GM18505 (cell line): Measurements from ENCODE around the gene STRBP.
"Not testable (repeated sequence)": the region's sequence is repeated elsewhere in the genome, so short reads cannot be mapped to it uniquely, and the experiment has no call there.

Experiments used
- ATAC-seq: cut with Tn5 transposase; IDR thresholded peaks from one replicate; pipeline ENCODE4 v1.9.1; 2021; ENCODE audit not compliant: unreplicated experiment
- POLR2A ChIP-seq: IDR thresholded peaks from 4 replicates; pipeline ENCODE4 v1.6.1; 2011; ENCODE audit warnings: borderline replicate concordance; ENCODE audit not compliant: insufficient read depth, insufficient read length; ENCODE audit errors: extremely low read depth

STRBP gene

DNA sequence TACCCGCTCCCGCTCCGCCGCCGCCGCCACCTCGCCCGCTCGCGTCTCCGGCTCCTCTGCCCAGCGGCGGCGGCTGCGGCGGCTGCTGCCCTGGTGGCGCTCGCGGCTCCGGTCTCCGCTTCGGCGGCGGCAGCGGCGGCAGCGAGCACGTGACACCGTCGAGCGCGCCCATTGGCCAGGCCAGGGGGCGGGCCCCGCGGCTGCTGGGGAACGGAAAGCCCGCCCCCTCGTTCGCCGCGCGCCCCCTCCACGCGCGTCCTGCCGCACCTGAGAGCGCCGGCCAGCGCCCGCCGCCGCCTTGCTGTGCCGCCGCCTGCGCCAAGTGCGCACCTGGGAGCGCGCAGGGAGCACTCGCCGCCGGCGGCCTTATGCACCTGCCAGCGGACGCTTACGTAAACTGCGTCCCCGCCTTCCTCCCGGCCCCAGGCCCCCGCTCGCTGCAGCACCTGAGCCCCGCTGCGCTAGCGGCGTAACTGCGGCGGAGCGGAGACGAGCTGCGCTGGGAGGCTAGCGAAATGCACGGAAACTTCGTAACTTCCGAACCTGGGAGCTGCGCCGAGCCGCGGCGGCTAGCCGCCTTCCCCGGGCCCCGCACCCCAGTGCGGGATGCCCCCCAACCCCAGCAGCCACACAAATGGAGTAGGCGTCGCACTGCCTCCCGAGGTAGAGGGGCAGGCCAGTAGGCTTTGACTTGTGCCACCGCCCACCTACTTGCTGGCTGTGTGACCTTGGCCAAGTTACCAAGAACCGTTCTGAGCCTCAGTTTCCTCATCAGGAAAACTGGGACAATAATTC is at the start of gene STRBP:
STRBP (minus strand) TSS at position 122 of the 795 bp plus-strand sequence. CDS start 84,452 bp downstream, outside the sequence.
- peak; percentile 72 for TF ChIP-seq POLR2A
- ATAC-seq: peak; percentile 84

DNA sequence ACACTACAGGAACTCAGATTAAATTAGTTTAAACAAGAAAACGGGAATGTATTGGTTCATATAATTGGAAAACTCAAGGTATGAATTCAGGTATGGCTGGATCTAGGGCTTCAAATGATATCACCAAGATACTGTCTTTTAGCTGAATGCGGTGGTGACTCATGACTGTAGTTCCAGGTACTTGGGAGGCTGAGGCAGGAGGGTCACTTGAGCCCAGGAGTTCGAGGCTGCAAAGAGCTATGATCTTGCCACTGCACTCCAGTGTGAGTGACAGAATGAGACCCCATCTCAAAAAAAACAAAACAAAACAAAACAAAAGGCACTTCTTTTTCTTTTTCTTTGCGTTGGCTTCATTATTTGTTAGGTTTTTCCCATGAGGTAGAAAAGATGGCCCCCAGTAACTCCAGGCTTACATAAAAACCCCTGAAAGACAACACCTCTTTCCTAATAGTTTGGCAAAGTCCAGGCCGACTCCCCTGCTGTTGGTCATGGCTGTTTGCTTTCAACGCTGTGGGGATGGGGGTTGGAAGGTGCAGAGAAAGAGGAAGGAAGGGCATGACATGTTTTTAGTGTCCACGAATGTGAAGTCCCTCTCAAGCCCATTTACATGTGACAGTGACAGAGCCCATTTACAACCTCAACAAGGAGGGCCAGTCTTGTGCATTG is 47.8 kb upstream of the STRBP start:
- no peak for ATAC-seq
- TF ChIP-seq POLR2A: no peak

DNA sequence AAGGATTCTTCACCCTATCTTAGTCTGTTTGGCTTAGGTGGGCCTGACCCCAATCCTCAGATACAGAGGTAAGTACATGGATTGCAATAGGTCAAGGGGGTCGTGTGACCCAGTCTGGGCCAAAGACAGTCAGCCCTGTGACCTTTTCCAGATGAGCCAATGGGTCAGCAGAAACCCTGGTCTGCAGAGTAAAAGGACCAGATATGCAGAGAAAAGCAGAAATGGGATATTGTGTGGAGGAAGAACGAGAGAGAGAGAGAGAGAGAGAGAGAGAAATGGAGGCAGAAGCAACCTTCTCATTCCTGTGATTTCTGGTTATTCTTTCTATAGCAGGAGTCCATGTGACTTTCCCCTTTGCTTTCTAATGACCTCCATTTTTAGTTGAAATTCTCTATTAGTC is 47.2 kb upstream of the STRBP start:
- no peak for TF ChIP-seq POLR2A
- ATAC-seq: no peak

DNA sequence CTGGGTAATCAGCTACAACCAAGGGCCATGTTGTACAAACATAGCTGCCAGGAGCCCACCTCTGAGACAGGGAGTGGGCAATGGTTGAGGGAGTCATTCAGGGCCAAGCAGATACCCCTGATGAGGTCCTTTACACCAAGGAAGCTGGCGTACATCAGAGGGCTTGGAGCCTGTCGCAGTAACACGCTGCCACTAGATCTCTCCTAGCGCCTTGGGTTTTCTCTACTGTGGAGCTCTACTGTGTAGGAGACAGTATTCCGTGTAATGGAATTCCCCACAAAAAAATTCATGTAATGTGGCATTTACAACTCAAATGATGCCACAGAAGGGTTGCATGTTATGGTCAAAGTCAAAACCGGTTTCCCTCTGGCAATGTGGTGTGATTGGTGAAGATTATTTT is 46.2 kb upstream of the STRBP start:
- TF ChIP-seq POLR2A: no peak
- no peak for ATAC-seq

DNA sequence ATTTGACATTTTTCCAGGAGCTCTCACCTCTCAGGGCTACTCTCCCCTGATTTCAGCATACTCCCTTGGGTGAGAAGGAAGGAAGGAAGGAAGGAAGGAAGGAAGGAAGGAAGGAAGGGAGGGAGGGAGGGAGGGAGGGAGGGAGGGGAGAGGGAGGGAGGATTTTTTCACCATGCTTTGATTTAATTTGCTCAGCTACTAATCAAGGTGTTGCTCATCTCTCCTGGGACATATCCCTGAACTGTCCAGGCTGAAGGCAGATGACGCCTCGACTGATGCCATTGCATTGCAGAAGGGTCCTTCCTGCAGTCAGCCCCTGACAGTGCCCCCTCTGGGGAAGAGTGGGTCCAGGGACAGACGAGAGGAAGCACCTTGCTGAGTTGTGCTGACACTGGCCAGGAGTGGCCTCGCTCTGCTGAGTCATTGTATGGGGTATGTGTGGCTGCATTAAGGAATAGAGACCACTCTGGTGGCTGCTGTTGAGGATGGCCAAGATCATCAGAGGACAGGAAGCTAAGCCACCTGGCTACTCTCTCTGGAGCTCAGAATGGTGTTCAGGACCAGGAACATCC is 44.0 kb upstream of the STRBP start:
- ATAC-seq: no peak
- no peak for TF ChIP-seq POLR2A

DNA sequence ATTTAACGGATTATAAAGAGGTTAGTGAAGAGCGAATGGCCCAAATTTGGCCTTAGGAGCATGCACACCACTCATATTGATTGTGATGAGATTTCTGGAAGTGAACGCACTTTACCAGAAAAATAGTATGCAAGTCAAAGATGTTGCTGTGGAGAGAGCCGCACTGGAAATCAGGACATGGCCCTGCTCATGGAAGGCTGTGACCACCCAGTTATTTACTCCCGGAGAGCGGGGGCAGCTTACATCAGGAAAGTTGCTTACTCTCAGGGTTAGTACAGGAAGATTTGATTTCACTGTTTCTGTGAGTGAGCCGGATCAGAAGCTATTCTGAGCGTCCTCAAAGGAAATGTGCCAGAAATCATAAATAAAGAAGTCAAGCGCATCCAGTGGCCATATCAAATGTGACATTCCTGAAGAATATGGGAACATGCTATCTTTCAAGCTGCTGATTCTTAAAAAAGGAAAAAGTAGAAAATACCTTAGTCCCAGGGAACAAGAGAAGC is 42.9 kb upstream of the STRBP start:
- TF ChIP-seq POLR2A: no peak
- ATAC-seq: no peak

DNA sequence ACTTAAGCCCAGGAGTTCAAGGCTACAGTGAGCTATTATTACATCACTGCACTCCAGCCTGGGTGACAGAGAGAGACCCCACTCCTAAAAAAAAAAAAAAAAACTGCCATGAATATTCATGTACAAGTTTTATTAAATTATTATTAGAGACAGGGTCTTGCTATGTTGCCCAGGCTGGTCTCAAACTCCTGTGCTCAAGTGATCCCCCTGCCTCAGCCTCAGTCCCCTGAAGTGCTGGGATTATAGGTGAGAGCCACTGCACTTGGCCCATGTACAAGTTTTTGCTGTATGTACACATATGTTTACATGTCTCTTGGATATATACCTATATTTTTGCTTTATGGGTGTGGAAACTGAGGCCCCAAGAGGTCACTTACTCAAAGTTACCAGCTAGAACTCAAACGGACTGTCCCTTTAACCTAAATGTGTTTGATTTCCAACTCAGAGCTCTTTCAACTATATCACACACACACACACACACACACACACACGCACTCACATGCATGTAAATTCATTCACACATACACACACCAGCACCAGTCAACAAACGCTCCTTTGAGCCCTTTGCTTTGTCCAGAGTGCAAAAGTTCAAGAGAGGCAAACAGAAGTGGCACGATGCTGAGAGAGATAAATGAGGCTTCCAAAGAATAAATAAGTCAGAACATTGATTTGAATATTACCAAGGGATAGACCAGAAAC is 42.3 kb upstream of the STRBP start:
- TF ChIP-seq POLR2A: no peak
- no peak for ATAC-seq

DNA sequence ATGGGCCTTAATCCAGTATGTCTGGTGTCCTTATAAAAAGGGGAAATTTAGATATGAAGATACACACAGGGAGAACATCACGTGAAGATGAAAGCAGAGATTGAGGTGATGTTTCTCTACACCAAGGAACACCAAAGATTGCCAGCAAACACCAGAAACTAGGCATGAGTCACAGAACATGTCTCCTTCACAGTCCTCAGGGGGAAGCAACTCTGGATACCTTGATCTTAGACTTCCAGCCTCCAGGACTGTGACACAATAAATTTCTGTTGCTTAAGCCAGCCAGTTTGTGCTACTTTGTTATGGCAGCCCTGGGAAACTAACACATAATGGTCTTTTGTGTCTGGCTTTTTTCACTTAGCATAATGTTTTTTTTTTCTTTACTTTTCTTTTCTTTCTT is 41.2 kb upstream of the STRBP start:
- no peak for TF ChIP-seq POLR2A
- ATAC-seq: no peak

DNA sequence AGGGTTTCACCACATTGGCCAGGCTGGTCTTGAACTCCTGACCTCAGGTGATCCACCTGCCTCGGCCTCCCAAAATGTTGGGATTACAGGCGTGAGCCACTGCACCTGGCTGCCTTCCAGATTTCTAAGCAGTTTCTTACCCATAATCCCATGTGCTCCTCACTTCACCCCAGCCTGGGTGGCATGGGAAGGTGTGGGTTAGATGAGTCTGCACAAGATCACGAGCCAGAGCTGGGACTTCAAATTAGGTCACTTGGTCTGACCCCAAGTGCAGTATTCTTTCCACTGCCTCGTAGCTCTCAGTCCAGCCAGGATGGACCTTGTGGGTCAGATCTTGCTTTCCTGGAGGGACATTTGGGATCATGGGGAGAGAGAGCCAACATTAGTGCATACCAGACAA is 37.5 kb upstream of the STRBP start:
- ATAC-seq: no peak
- TF ChIP-seq POLR2A: no peak

DNA sequence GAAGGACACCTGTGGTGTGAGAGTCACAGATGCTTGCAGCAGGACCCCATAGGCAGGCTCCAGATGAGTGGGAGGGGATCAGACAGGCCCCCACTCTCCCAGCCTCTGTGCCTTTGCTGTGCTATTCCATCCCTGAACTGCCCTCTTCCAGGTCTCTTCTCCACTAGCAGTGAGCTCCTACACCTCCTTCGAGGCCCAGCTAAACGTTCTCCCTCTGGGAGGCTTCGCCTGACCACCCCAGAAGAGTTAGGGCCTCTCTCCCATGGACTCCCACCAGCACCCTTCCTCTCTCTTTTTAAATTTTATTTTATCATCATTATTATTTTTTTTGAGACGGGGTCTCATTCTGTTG is 35.9 kb upstream of the STRBP start:
- no peak for TF ChIP-seq POLR2A

DNA sequence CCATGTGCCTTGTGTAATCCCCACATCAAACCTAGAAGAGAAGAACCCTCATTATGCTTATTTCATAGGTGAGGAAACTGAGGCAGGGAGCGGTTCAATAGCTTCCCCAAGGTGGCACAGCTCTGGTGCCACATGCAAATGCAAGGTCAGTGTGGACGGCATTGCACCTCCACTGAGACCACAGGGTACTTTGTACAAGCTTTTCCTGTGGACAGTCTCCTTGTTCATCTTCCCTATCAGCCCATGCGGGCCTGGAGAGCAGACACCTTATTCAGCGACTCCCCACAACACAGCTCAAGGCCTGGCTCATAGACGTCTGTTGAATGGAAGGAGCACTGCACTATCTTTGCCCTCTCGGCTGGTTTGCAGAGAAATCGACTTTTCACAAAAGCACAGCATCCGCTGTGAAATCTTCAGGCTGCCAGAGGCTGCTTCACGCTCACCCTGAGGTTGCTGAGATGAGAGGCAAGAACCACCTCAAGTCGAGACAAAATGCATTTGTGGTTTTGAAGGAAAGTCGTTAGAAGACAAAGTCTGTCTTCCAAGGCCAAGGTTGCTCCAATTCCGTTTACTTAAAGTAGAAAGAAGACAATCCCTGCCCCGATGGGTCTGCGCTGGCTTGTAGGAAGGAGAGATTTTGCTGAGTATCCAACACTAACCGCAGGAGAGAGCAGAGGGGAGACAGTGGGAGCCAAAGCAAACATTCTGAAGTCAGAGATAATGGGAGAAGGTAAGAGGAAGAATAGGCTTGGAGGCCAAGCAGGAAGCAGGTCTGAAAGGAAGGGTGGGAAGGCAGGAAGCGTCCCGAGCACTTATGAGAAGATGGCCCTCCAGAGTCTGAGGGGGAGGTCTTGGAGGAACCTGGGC is 34.2 kb upstream of the STRBP start:
- no peak for TF ChIP-seq POLR2A
- ATAC-seq: no peak

More for the DNA sequence above, 35.9 kb upstream of the STRBP start:
- no peak for ATAC-seq

DNA sequence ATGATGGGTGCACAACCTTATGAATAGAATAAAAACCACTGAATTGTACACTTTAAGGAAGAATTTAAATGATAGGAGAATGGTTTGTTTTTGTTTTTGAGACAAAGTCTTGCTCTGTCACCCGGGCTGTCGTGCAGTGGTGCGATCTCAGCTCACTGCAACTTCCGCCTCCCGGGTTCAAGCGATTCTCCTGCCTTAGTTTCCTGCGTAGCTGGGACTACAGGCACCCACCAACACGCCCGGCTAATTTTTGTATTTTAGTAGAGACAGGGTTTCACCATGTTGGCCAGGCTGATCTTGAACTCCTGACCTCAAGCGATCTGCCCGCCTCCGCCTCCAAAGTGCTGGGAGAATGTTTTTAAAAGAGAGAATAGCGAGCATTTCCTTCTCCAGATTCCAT is 33.5 kb upstream of the STRBP start:
- ATAC-seq: not testable (repeated sequence)
